Vagina (tissue), 2 donors: ENCODE results near the gene ATP2B2.

Source experiments
- POLR2A ChIP-seq, 2 donors: fragments of 450-650 bp; IDR thresholded peaks; one replicate each; pipeline ENCODE4 v1.6.1; 2017; ENCODE audit warnings: antibody characterized with exemption in 2 of 2, mild to moderate bottlenecking in 2 of 2, moderate library complexity in 2 of 2
- TF ChIP-seq, protein P1 (sequence below), 3 experiments: fragments of 450-650 bp in 2 of 3; fragments of 200-600 bp in 1 of 3; sonication (generic) in 1 of 3; IDR thresholded peaks; one replicate each; pipeline ENCODE4 v1.5.1; 2017 to 2019; ENCODE audit warnings: antibody characterized with exemption in 3 of 3, mild to moderate bottlenecking in 2 of 3, moderate library complexity in 2 of 3

GRCh38 chr3:10437995-10438901, 67.1 kb downstream of the ATP2B2 start:
- TF ChIP-seq POLR2A (IDR thresholded peaks at IDR 0.05) = no peak
- TF ChIP-seq, protein P1, sequence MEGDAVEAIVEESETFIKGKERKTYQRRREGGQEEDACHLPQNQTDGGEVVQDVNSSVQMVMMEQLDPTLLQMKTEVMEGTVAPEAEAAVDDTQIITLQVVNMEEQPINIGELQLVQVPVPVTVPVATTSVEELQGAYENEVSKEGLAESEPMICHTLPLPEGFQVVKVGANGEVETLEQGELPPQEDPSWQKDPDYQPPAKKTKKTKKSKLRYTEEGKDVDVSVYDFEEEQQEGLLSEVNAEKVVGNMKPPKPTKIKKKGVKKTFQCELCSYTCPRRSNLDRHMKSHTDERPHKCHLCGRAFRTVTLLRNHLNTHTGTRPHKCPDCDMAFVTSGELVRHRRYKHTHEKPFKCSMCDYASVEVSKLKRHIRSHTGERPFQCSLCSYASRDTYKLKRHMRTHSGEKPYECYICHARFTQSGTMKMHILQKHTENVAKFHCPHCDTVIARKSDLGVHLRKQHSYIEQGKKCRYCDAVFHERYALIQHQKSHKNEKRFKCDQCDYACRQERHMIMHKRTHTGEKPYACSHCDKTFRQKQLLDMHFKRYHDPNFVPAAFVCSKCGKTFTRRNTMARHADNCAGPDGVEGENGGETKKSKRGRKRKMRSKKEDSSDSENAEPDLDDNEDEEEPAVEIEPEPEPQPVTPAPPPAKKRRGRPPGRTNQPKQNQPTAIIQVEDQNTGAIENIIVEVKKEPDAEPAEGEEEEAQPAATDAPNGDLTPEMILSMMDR (IDR thresholded peaks at IDR 0.05) = no peak
